Calu3 (cell line): ENCODE results near the gene LDLRAD4. TPM values are rescaled to one million over a fixed set of nuclear protein-coding genes. Genes with fewer than 3 reads are reported as not detected.

Experiments
- BruUV-seq: library from RNA; stranded (reverse); fragments of 400-500 nt; replicated peaks from 2 replicates; lab custom pipeline; 2021; lab: Mats Ljungman, UMichigan
- CTCF ChIA-PET: fragments of 300-600 bp; sonication (Branson Sonifier 250); formaldehyde crosslinking; loops from one replicate; lab custom pipeline; 2022; ENCODE audit warnings: antibody characterized with exemption; lab: Charles Lee
- DNase-seq: peaks from one replicate; pipeline ENCODE4 v3.0.0; 2022
- H3K27ac Mint-ChIP-seq: one replicate; pipeline ENCODE4 v1.8.0; 2022; ENCODE audit warnings: mixed read lengths; ENCODE audit not compliant: unreplicated experiment
- H3K27me3 Mint-ChIP-seq: one replicate; pipeline ENCODE4 v1.8.0; 2022; ENCODE audit warnings: mixed read lengths; ENCODE audit not compliant: unreplicated experiment
- H3K36me3 Mint-ChIP-seq: one replicate; pipeline ENCODE4 v1.8.0; 2022; ENCODE audit warnings: mild to moderate bottlenecking, moderate library complexity, mixed read lengths; ENCODE audit not compliant: insufficient read depth, unreplicated experiment
- H3K4me1 Mint-ChIP-seq: one replicate; pipeline ENCODE4 v1.8.0; 2022; ENCODE audit warnings: mild to moderate bottlenecking, low read depth, mixed read lengths; ENCODE audit not compliant: unreplicated experiment
- H3K4me3 Mint-ChIP-seq: one replicate; pipeline ENCODE4 v1.8.0; 2022; ENCODE audit warnings: mild to moderate bottlenecking, low read depth, moderate library complexity, mixed read lengths; ENCODE audit not compliant: unreplicated experiment
- H3K9me3 Mint-ChIP-seq: one replicate; pipeline ENCODE4 v1.8.0; 2022; ENCODE audit warnings: low read depth, mixed read lengths; ENCODE audit not compliant: unreplicated experiment
- CTCF ChIP-seq: fragments of 200-600 bp; IDR thresholded peaks from one replicate; pipeline ENCODE4 v1.8.0; 2022; ENCODE audit warnings: antibody characterized with exemption; ENCODE audit not compliant: unreplicated experiment
- intact Hi-C: fragments of 100-400 bp; cut with micrococcal nuclease; formaldehyde crosslinking; loops from one replicate; pipeline ENCODE4 v1.10.0; 2022; ENCODE audit not compliant: unreplicated experiment
- total RNA-seq: library from RNA; stranded (reverse); gene quantifications from 2 replicates; pipeline ENCODE4 v1.2.3, GENCODE V29; 2022

The LDLRAD4 gene
- total RNA-seq, 1 experiment from 2014 or later, result 0.50 TPM

- no peak for TF ChIP-seq CTCF
- Mint-ChIP-seq H3K4me1 (no peaks in the 10 kb centered on the region), H3K27ac (no peak overlapping the region), H3K36me3 (no peaks in the 10 kb centered on the region), H3K4me3 (no peak overlapping the region), H3K9me3 (no peaks in the 10 kb centered on the region), H3K27me3 (peaks cover 25% of the 10 kb centered on the region)
- intact Hi-C loops, result loop anchor here (10.0 kb wide), 1 partner anchor 175 kb away; the partner anchor contains the start of gene LDLRAD4
- no peak for DNase-seq
- BruUV-seq, result no TSS peak
- CTCF ChIA-PET, result no interaction called here
These were observed 171.1 kb downstream of the LDLRAD4 start for GRCh38 chr18:13389491-13390131.

- intact Hi-C loops, result no loop called here
These were observed 171.6 kb downstream of the LDLRAD4 start for GRCh38 chr18:13390196-13390595.

GRCh38 chr18:13390711-13391110, 172.2 kb downstream of the LDLRAD4 start:
- intact Hi-C loops, result no loop called here

More at GRCh38 chr18:13390196-13390595, 171.6 kb downstream of the LDLRAD4 start:
- DNase-seq, result no peak
- Mint-ChIP-seq H3K4me1 (no peaks in the 10 kb centered on the region), H3K27me3 (peaks cover 31% of the 10 kb centered on the region), H3K9me3 (no peaks in the 10 kb centered on the region), H3K4me3 (no peak overlapping the region), H3K36me3 (no peaks in the 10 kb centered on the region), H3K27ac (no peak overlapping the region)
- TF ChIP-seq CTCF, result no peak
- CTCF ChIA-PET, result no interaction called here
- BruUV-seq, result no TSS peak

GRCh38 chr18:13392029-13392750, 173.6 kb downstream of the LDLRAD4 start:
- Mint-ChIP-seq H3K27ac (no peak overlapping the region), H3K27me3 (peaks cover 33% of the 10 kb centered on the region), H3K4me3 (no peak overlapping the region), H3K4me1 (no peaks in the 10 kb centered on the region), H3K9me3 (no peaks in the 10 kb centered on the region), H3K36me3 (no peaks in the 10 kb centered on the region)
- BruUV-seq, result no TSS peak
- no peak for DNase-seq
- TF ChIP-seq CTCF, result no peak
- CTCF ChIA-PET, result interaction anchor here (0.6 kb wide), 1 partner anchor 1111 kb away, joined by 4 read pairs; no protein-coding TSS in a partner anchor
- intact Hi-C loops, result no loop called here

More at GRCh38 chr18:13390711-13391110, 172.2 kb downstream of the LDLRAD4 start:
- no peak overlapping the region for H3K27ac Mint-ChIP-seq
- DNase-seq, result no peak
- H3K36me3 Mint-ChIP-seq, result no peaks in the 10 kb centered on the region
- H3K4me3 Mint-ChIP-seq, result no peak overlapping the region
- no peaks in the 10 kb centered on the region for H3K9me3 Mint-ChIP-seq
- peaks cover 33% of the 10 kb centered on the region for H3K27me3 Mint-ChIP-seq
- no TSS peak for BruUV-seq
- TF ChIP-seq CTCF, result no peak
- CTCF ChIA-PET, result no interaction called here
- H3K4me1 Mint-ChIP-seq, result no peaks in the 10 kb centered on the region
